HG03066 (cell line): Measurements from ENCODE around the gene PITX3.
A peak's percentile ranks its signal among the peaks of the same experiment; 100 is the strongest.
"Not testable (repeated sequence)": the region's sequence is repeated elsewhere in the genome, so short reads cannot be mapped to it uniquely, and the experiment has no call there.

Source experiments
- ATAC-seq: cut with Tn5 transposase; IDR thresholded peaks from one replicate; pipeline ENCODE4 v1.9.1; 2021; ENCODE audit warnings: low read depth; ENCODE audit not compliant: unreplicated experiment

Gene PITX3

GRCh38 chr10:102261196-102261595, 19.9 kb upstream of the PITX3 start:
- ATAC-seq, result no peak

GRCh38 chr10:102255404-102255803, 14.1 kb upstream of the PITX3 start:
- ATAC-seq, result no peak

- no peak for ATAC-seq
These were observed 13.1 kb upstream of the PITX3 start for GRCh38 chr10:102254426-102254825.

GRCh38 chr10:102252508-102252907, 11.2 kb upstream of the PITX3 start:
- ATAC-seq, result not testable (repeated sequence)

- ATAC-seq, result no peak
These were observed 6.4 kb upstream of the PITX3 start for GRCh38 chr10:102247734-102248133.

- no peak for ATAC-seq
These were observed 4.9 kb upstream of the PITX3 start for GRCh38 chr10:102246261-102246660.

GRCh38 chr10:102245932-102246251, 4.6 kb upstream of the PITX3 start:
- no peak for ATAC-seq

- ATAC-seq, result peak; percentile 85
These were observed 4.0 kb upstream of the PITX3 start, which contains the start of gene GBF1 for GRCh38 chr10:102245082-102245931. GBF1 (plus strand) TSS chr10:102245532; CDS start chr10:102258939, 13,407 bp downstream.

- no peak for ATAC-seq
These were observed 2.0 kb upstream of the PITX3 start for GRCh38 chr10:102243309-102243708.

- ATAC-seq, result no peak
These were observed 790 bp upstream of the PITX3 start for GRCh38 chr10:102242118-102242485.

GRCh38 chr10:102241032-102241443, 274 bp downstream of the PITX3 start:
- no peak for ATAC-seq

GRCh38 chr10:102240467-102241031, 763 bp downstream of the PITX3 start:
- no peak for ATAC-seq

GRCh38 chr10:102237711-102238252, 3.5 kb downstream of the PITX3 start:
- no peak for ATAC-seq

- no peak for ATAC-seq
These were observed 5.3 kb downstream of the PITX3 start for GRCh38 chr10:102236006-102236405.

GRCh38 chr10:102235598-102235920, 5.8 kb downstream of the PITX3 start:
- ATAC-seq, result no peak

GRCh38 chr10:102234888-102235597, 6.3 kb downstream of the PITX3 start:
- no peak for ATAC-seq

- ATAC-seq, result no peak
These were observed 7.3 kb downstream of the PITX3 start for GRCh38 chr10:102233997-102234396.

- ATAC-seq, result no peak
These were observed 9.7 kb downstream of the PITX3 start for GRCh38 chr10:102231357-102232318.

GRCh38 chr10:102230861-102231356, 10.4 kb downstream of the PITX3 start:
- no peak for ATAC-seq

- no peak for ATAC-seq
These were observed 10.9 kb downstream of the PITX3 start for GRCh38 chr10:102230264-102230860.
